ENCODE results near the gene JAK1.

The JAK1 gene

GRCh38 chr1:64790832-64791487, 175.4 kb downstream of the JAK1 start:
- H3K9ac ChIP-seq (ENCODE audit: low read depth, low read length): no peak overlapping the region
- H3K27me3 ChIP-seq (ENCODE audit: insufficient read depth, low read length): no peaks in the 10 kb centered on the region
- H3K9me3 ChIP-seq (ENCODE audit: insufficient read depth, low read depth, low read length): peaks cover 24% of the 10 kb centered on the region
- no peak overlapping the region for H3K27ac ChIP-seq (ENCODE audit: low read depth, low read length)
- H3K4me3 ChIP-seq (ENCODE audit: low read length): no peak overlapping the region
- H3K36me3 ChIP-seq (ENCODE audit: insufficient read depth, low read length): peaks cover 35% of the 10 kb centered on the region
- 94% methylated on average over 2 of the region's 2 CpGs for WGBS
- H3K4me1 ChIP-seq (ENCODE audit: insufficient read depth, low read length): no peaks in the 10 kb centered on the region
